BJ (cell line): ENCODE results near the gene MRPL52. TPM values are rescaled to one million over a fixed set of nuclear protein-coding genes. Genes with fewer than 3 reads are reported as not detected.

Experiments used
- CTCF ChIA-PET: fragments of 350-600 bp; formaldehyde crosslinking; extraction: SDS; loops from one replicate; lab custom pipeline; 2021; ENCODE audit warnings: antibody characterized with exemption, inconsistent platforms; lab: Yijun Ruan, JAX
- POLR2A ChIA-PET: fragments of 300-600 bp; sonication (Branson Sonifier 250); formaldehyde crosslinking; extraction: SDS; loops from one replicate; lab custom pipeline; 2021; ENCODE audit warnings: antibody characterized with exemption; lab: Charles Lee
- DNase-seq: peaks from one replicate; pipeline ENCODE4 v3.0.0-alpha.2; 2011; ENCODE audit warnings: low read depth
- H3K27me3 ChIP-seq: 2 replicates; pipeline ENCODE4 v1.6.0; 2011; ENCODE audit warnings: low read length; ENCODE audit not compliant: control insufficient read depth, insufficient read depth
- H3K36me3 ChIP-seq: 2 replicates; pipeline ENCODE4 v1.5.1; 2011; ENCODE audit warnings: low read length; ENCODE audit not compliant: control insufficient read depth, insufficient read depth
- H3K4me3 ChIP-seq: 2 replicates; pipeline ENCODE4 v1.5.1; 2011; ENCODE audit warnings: low read depth, mild to moderate bottlenecking, control low read depth, low read length
- CTCF ChIP-seq: IDR thresholded peaks from 2 replicates; pipeline ENCODE4 v1.5.1; 2011; ENCODE audit warnings: low read depth, mild to moderate bottlenecking, control low read depth, inconsistent platforms, low read length, moderate library complexity; ENCODE audit not compliant: insufficient read depth
- polyA plus RNA-seq: library from polyadenylated mRNA; depleted of rRNA; stranded (reverse); fragments of >200 nt; gene quantifications from 2 replicates; pipeline ENCODE4 v1.2.3, GENCODE V29; 2011

MRPL52 gene
- polyA plus RNA-seq, 1 experiment: 66.7 TPM

DNA sequence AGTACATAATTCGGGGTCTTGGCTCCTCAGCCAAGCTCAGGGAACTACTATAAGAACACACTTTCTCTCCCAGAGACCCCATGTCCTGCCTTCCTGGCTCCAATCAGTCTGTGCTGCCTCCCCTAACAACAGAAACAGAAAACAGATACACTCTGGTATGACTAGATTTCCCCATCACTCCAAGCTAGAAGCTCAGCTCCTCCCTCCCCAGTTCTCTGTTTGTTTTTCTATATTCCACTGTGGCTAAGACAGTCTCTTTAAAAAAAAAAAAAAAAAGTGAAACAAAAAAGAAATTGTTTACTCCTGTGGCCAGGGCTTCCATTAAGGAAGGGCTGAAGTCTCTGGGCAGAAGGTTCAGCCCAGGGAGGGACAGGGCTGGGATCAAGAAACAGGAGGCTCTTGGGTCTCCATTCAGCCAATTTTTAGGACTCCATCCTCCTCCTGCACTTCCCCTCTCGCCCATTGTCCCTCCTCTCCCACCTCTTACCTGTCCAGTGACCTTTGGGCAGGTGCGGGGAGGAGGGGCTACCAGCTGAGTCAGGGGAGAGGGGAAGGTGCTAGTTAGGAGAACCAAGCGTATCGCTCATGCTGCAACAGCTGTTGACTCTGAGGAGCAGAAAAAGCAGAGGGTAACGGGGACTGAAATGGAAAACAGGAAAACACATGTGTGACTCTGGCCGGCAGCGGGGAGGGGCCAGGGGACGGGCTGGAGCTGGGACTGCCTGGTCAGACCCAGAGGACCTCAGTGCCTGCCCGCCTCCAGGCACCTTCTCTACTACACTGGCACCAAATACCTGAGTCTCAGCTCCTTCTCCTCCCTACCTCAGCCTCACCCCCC is 10.3 kb upstream of the MRPL52 start:
- TF ChIP-seq CTCF: no peak

DNA sequence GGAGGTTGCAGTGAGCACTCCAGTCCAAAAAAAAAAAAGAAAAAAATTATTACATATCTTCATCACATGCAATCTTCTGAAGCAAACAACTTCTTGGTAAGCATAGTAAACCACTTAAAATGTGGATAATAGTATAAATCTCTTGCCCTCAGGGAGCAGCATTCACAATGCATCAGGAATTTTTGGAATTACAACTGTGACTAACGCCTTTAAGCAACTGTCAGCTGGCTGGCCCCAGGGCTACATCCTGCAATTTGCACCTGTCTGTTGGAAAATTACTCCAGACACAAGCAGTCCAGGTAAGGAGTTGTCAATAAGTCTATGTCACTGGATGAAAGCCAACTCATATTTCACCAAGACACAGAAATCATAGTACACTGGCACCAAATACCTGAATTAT is 9.0 kb upstream of the MRPL52 start:
- no peak for TF ChIP-seq CTCF
- no peaks in the 10 kb centered on the region for H3K27me3 ChIP-seq
- no peak overlapping the region for H3K4me3 ChIP-seq
- peak; percentile 24 for DNase-seq
- no peaks in the 10 kb centered on the region for H3K36me3 ChIP-seq
- CTCF ChIA-PET: interaction anchor here (1.0 to 7.8 kb wide), 4 partner anchors 16 to 264 kb away, joined by 3 to 234 read pairs (median 52); partner anchors contain the start of gene MMP14
- POLR2A ChIA-PET: no interaction called here

More for the DNA sequence above, 10.3 kb upstream of the MRPL52 start:
- no peaks in the 10 kb centered on the region for H3K27me3 ChIP-seq
- peak overlapping the region; percentile 30 for H3K4me3 ChIP-seq
- peak; percentile 52 for DNase-seq
- ChIA-PET CTCF (interaction anchor here (0.6 to 7.8 kb wide), 10 partner anchors 12 to 263 kb away, joined by 3 to 234 read pairs (median 4); partner anchors contain the start of gene MMP14), POLR2A (interaction anchor here (0.7 kb wide), 1 partner anchor 31 kb away, joined by 11 read pairs; no protein-coding TSS in a partner anchor)
- H3K36me3 ChIP-seq: no peaks in the 10 kb centered on the region

GRCh38 chr14:22821193-22822015 is 8.3 kb upstream of the MRPL52 start:
- Histone ChIP-seq H3K36me3 (no peaks in the 10 kb centered on the region), H3K4me3 (no peak overlapping the region), H3K27me3 (no peaks in the 10 kb centered on the region)
- no peak for TF ChIP-seq CTCF
- CTCF ChIA-PET: interaction anchor here (0.6 to 7.8 kb wide), 8 partner anchors 15 to 265 kb away, joined by 3 to 234 read pairs (median 9); partner anchors contain the start of gene MMP14
- POLR2A ChIA-PET: no interaction called here
- DNase-seq: no peak

GRCh38 chr14:22822016-22822570 is 7.6 kb upstream of the MRPL52 start:
- POLR2A ChIA-PET: interaction anchor here (0.7 to 1.7 kb wide), 2 partner anchors 29 to 264 kb away, joined by 12 to 14 read pairs; no protein-coding TSS in a partner anchor
- CTCF ChIA-PET: interaction anchor here (0.6 to 7.8 kb wide), 26 partner anchors 14 to 432 kb away, joined by 3 to 234 read pairs (median 4); partner anchors contain the start of genes AJUBA, LRP10, MMP14 and OXA1L
- Histone ChIP-seq H3K27me3 (no peaks in the 10 kb centered on the region), H3K4me3 (peak overlapping the region; percentile 28; the same call in 1 of the 2 replicates), H3K36me3 (no peaks in the 10 kb centered on the region)
- no peak for TF ChIP-seq CTCF
- DNase-seq: no peak
